Midbrain (tissue), 1 donor: ENCODE results near the gene CHCHD1.
"Not testable (repeated sequence)": the region's sequence is repeated elsewhere in the genome, so short reads cannot be mapped to it uniquely, and the experiment has no call there.

Experiments
- DNase-seq: peaks from one replicate; lab custom pipeline; 2025; lab: John Stamatoyannopoulos, UW

The CHCHD1 gene

DNA sequence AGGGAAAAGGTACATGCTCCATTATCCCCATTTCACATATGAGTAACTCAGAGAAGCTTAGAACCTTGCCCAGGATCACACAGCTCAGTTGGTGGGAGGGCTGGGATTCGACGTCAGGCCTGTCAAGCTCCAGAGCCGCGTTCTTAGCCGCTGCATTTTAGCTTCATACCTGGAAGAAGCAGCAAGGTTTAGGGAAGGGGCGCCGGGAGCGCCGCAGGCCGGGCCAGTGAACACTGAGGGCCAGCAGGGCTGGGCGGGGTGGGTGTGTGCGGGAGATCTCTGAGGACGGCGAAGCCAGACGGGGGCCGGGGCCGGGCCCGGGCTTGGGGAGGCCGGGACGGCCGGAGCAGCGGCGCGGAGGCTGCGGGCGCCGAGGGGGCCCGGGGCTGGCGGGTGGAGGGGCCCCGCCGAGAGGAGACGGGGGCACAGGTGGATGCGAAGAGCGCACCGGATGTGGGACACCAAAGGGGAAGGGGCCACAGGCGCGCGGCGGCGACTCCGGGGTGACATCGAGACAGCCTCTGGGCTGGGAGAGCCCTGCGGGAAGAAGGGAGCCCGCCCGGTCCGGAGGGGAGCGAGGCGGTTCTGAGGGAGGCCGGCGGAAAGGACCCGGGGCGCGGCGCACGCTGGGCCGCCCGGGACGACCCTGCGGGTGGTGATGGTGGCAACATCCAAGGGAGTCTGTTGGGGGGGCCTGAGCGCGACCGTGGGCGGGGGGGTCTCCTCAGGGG, 29.1 kb downstream of the CHCHD1 start:
- no peak for DNase-seq

DNA sequence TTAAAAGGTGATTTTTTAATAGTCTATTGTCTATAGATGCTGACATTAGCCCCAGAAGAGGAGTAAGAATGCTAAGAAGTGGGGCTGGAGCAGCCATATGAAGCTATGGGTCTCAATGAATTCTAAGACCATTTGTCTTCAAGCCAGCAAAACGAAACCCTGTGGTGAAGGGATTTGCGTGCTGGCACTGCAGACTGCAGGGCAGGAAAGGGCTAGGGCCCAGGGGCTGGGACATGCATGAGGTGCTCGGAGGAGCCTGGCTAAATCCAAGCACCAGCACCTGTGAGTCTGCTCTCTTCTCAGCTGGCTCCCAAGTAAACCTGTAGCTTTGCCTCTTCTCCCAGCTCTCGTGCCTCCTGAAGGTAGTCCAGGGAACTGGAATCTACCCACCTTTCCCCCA, 30.8 kb downstream of the CHCHD1 start:
- no peak for DNase-seq

DNA sequence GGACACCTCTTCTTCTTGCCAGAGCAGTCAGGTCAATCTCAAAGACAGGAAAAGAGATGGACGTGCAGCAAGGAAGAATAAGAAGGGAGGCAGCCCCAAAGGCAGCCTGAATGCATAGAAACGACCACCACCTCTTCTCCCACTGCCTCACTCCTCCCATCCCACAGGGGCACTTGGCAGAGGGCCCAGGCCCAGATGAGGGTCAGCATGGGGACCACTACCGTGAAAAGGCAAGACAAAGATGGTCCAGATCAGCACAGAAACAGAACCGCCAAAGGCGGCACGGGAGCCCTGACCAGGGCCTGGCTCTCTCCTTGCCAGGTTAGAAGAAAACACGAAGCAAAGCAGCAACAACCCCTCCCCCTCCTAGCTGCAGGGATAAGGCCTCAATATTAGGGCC, 31.5 kb downstream of the CHCHD1 start:
- DNase-seq, result no peak

DNA sequence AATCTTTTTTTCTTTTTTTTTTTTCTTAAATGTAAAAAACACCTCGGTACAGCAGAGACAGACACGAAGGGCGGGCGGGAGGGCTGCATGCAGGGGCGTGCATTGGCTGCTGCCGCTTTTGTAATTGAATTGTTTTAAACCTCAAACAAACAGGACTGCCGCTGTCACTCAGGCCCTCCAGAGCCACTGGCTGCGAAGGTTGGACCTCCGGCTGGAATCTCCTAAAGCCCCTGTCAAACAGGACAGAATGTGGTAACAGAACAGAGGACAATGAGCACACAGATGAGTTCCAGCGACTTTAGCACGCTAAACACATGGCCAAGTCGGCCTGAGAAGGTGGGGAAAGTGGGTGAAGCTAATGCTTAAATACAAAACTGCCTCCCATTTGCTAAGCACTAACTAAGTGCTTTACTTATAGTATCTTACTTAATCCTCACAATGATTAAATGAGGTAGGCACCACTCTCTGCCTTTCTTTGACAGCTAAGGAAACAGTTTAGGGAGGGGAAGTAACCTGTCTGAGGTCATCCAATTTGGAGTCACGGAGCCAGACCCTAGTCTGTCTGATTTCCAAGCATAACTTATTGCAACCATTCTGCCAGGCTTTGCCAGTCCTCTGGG, 32.5 kb downstream of the CHCHD1 start:
- DNase-seq, result no peak

DNA sequence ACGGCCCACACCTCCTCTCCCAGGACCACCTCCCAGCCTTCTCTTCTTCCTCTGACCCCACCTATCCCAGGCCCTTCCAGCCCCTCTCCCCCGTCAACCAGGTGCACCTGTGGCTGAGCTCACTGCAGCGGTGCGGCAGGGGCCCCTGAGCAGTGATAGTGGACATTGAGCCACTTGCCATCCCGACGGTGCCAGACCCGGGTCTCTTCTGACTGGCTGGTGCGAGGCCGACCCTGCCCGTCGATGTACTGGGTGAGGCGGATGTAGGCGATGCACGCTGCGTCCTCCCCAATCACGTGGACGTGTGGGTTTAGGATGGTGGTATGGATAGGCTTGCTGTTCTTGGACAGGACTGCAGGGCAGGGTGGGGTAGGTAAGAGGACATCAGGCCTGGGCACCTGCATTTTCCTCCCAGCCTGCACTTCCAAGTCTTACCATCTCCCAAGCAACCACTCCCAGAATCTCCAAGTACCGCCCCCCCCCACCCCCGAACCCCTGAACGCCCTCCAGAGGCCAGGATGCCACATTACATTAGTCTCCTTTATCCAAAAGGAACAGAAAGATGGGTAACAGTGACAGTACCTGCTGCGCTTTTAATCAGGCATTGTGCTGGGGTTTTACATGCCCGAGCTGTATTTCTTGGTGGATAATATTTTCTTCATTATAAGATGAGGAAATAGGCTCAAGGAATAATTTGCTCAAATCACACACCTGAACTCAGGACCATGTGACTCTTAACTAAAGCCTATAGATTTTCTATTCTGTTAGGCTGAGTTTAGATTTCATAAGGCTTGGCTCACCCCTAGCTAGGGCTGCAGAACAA, 33.3 kb downstream of the CHCHD1 start:
- no peak for DNase-seq

DNA sequence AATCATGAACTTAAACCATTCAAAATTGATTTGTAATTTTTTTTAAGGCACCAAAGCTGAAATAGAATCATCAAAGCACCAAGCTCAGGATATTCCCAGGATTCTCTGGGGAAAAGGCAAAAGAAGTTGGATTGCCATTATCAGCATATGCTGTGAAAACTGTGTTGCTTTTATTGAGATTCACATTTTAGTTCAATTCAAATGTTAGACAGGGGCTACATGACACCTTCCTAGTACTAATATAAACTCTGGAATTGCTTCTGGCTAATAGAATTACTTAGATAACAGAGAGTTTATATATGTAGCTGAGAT, 33.8 kb downstream of the CHCHD1 start:
- DNase-seq, result no peak

DNA sequence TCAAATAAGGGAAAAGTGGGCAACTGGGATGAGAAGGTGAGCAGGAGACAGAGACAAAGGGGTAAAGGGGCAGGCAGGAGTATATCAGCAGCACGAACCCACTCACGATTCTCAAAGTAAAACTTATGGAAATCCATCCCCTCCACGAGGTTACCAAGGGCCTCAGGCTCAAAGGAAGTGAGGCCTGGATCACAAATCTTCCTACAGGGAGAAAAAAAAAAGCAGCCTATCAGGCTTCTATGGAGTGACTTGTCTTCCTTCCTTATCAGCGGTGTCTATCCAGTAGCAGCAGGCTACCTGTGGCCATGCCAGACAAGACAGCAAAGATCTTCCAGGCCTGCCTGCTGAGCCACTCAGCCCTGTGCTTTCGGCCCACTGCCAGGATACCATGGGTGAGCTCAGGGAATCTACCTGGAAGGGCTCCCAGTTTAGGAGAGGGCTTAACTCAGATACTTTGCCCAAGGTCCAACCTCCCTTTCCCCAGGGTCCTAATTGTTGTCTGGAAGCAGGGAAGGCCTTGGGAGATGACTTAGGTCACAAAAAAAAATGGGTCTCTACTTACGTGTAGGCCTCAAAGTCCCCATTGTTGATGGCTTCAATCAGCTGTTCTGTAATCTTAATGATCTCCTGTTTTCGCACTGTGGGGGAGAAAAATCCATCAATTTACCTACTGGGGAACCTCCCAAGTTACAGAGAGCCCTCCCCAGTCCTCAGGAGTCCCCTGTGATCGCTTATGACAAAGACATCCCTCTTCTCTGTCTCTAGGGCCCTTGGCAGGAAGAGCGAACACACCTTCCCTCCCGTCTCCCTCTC, 35.3 kb downstream of the CHCHD1 start:
- DNase-seq, result no peak

DNA sequence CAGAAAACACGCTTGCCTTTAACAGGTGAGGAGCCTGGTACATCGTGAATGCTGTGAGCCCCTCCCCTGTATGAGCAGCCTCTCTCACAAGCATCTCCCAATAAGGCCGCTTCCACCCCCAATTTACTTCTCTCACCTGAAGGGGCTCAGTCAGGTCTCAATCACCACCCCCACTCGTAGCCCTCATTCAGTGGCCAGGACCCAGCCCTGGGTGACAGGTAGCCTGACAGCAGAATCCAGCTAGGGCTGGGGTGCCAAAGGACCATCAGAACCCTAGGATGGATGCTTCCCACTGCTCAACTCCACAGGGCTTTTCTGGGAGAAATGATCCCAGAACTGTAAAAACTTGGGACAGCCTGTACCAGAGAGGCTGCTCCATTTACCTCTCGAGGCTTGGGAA, 36.0 kb downstream of the CHCHD1 start:
- no peak for DNase-seq

DNA sequence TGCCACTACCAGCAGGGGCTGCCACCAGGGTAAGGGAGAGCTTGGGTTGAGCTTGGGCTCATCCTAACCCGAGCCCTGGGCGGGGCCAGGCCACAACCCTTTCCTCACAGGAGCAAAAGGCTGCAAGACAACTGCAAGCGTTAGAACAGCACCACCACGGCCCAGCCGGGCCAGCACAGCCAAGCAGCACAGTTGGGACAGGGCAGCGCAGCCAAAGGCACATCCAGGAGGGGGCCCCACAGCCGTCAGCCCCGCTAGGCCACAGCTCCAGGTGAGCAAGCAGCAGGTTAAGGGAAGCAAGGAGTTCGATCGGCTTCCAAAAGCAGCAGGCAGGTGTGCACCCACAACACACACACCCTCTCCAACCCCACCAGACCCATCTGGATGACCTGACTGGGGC, 36.6 kb downstream of the CHCHD1 start:
- no peak for DNase-seq

DNA sequence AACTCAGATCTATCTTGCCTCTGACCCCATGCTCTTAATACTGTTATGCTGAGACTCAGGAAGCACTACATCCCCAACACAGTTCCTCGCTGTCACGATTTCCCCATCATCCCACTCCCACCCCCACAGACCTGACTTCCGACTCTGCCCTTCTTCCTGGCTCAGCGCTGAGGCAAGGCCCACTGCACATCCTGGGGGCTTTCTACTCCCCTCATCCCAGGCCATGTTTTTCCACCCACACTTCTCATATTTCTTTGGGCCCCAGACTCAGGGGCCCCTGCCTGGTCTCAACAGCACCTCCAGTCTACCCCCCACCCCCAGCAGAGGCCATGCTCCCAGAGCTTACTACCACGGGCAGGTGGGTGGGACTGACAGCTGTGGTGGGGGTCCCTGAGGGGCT, 37.2 kb downstream of the CHCHD1 start:
- DNase-seq, result no peak

DNA sequence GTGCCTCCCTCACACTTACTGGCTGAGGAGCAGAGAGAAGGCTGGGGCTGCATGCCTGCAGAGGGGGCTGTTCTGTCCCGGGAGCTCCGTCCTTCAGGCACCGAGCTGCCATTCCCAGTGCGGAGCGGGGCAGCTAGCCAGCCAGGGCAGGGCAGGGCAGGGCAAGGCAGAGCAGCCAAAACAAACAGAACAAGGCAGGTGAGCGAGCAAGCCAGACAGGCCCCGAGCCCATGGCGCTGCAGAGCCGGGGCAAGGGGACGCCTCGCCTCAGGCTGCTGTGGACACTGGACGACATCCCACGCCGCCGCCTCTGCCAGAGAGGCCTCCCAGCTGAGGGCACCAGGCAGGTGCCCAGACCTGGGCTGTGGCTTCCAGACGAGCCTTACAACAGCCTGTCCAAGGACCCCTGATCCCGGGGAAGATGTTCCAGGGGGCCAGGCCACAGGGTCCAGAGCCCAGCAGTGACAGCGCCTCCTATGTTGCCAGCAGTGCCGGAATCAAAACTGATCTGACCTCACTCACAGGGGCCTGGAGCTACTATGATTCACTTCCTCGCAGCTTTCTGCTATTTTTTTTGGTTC, 37.8 kb downstream of the CHCHD1 start:
- DNase-seq, result no peak

DNA sequence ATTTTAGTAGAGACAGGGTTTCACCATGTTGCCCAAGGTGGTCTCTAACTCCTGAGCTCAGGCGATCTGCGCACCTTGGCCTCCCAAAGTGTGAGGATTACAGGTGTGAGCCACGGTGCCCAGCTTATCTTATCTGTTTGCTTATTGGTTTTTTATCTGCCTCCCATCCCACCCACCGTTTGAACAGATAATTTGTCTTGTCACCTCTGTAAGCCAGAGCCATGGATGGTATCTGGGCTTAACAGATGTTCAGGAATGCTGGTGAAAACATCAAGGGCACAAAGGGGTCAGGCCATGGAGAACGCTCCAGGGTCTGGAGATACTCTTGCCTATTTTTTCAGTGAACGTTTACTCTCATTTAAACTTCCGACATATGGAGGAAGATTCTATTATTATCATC, 41.5 kb downstream of the CHCHD1 start:
- DNase-seq, result no peak

DNA sequence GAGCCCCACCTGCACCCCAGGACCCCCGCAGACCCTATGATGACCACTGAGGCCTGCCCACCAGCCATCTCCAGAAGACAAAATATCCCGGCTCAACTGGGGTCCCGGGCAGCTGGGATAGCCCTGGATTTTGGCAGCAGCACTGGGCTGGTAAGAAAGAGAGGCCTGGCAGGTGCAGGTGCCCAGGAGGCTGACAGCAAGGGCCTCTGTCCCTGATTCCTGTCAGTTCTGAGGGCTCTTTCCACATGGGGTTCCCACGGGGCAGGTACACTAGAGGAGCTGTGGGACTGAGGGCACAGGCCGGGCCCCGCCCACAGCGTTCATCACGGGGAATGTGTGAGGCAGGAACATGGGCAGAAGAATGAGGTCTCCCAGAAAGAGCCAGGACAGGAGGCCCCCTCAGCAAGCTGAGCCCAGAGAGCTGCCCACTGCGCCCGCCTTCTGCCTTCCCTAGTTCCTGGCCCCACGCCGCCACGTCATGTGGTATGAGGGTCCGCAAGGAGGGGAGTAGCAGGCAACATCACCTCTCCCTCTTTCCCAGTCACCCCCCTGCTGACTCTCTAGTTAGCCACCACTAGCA, 42.4 kb downstream of the CHCHD1 start:
- DNase-seq, result no peak

DNA sequence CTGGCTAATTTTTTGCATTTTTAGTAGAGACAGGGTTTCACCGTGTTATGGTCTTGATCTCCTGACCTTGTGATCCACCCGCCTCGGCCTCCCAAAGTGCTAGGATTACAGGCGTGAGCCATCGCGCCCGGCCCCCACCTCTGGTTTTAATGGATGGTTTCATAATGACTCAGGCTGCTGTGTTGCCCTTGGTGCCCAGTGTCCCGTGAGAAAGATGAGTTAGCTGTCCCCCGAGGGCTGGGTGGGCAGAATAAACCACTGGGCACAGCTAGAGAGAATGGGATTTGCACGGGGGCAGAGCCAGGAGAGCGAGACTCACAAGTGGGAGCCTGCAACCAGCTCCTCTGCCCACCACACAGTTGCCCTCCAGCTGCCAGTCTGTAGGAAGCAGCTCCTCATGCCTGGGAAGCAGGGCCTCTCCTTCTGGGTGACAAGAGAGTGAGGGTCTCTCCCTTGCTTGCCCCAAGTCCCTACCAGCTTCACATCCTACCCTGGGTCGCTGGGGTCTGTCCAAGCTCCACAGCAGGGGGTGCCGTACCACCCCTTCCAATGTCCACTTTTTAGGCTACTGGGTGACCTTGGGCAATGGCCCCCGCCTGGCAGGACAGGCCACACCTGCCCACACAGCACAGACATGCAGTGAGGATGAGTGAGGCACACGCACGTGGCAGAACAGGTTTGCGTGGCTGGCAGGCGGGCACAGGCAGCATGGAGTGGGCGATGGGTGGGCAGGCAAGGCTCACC, 45.7 kb downstream of the CHCHD1 start:
- no peak for DNase-seq

DNA sequence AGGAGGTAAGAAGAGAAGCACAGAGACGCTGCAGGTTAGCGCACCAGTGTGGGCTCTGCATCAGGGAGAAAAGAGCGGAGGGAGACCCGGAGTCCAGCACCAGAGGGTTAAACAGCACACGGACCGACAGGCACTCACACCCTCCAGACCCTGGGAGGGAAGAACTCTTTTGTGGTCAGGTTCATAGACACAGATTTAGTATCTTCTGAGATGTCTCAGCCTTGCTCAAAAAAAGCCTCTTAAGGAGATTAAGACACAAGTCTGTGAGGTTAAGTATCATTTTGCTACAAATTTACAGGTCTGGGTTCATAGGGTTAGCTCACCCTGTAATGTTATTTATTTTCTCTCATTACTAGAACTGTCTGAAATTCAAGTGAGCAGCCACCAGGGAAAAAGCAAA, 46.3 kb downstream of the CHCHD1 start:
- DNase-seq, result no peak

DNA sequence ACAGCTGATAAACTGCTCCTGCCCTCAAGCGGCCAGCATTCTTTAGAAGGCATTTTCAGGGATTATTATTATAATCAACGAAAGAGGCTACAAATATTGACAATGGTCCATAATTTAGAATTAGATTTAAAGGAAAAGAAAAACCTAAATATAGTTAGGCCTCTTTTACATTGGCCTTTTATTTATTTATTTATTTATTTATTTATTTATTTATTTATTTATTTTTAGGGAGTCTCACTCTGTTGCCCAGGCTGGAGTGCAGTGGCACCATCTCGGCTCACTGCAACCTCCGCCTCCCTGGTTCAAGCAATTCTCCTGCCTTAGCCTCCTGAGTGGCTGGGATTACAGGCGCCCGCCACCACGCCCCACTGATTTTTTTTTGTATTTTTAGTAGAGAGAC, 47.2 kb downstream of the CHCHD1 start:
- DNase-seq, result not testable (repeated sequence)
